Liver (tissue), 2 donors: ENCODE data around the gene HEYL.

Experiments
- CTCF ChIP-seq: fragments of 150-350 bp; IDR thresholded peaks from 2 replicates; pipeline ENCODE4 v1.5.1; 2017; ENCODE audit warnings: improper control_type of control experiment, low read depth, low read length; ENCODE audit not compliant: missing input control
- YY1 ChIP-seq: IDR thresholded peaks from 2 replicates; pipeline ENCODE4 v1.6.1; 2016; ENCODE audit warnings: antibody characterized with exemption, mild to moderate bottlenecking
- donor health status: healthy.

GRCh38 chr1:39623053-39623452 is 16.4 kb downstream of the HEYL start:
- TF ChIP-seq CTCF: no peak
- no peak for TF ChIP-seq YY1
